ENCODE data around the gene SNX9.

The SNX9 gene

GRCh38 chr6:157804448-157805327, 18.4 kb upstream of the SNX9 start:
- no peak for FAIRE-seq

GRCh38 chr6:157806131-157806855, 16.8 kb upstream of the SNX9 start:
- FAIRE-seq = no peak

- no peak for FAIRE-seq
Measured at GRCh38 chr6:157806856-157807215, 16.2 kb upstream of the SNX9 start.

GRCh38 chr6:157808405-157808950, 14.6 kb upstream of the SNX9 start:
- FAIRE-seq = no peak

DNA sequence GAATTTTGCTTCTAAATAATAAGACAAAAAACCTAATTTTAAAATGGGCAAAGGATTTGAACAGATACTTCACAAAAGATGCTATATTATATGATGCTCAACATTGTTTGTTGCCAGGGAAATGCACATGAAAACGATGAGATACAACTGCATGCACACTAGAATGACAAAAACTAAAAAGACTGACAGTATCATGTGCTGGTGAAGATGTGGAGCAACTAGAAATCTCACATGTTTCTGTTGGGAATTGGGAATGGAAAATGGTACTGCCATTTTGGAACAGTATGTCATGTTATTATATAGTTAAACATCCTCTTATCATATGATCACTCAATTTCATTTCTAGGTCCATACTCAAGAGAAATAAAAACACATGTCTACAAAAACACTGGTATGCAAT, 13.4 kb upstream of the SNX9 start:
- no peak for FAIRE-seq

DNA sequence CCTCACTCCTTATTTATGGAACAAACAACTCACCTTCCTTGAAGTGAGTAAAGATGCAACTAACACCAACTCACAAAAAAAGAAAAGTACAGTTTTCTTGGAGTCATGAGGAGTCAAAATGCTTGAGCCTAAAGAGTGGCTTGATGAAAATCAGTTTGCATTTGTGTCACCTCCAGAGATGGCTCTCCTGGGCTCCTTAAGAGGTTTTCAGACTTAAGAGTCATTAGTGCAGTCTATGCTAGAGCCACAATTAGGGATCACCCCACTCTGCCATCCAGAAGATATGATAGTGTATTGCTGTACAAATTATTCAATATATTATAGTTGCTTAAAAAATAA, 11.9 kb upstream of the SNX9 start:
- FAIRE-seq = no peak

DNA sequence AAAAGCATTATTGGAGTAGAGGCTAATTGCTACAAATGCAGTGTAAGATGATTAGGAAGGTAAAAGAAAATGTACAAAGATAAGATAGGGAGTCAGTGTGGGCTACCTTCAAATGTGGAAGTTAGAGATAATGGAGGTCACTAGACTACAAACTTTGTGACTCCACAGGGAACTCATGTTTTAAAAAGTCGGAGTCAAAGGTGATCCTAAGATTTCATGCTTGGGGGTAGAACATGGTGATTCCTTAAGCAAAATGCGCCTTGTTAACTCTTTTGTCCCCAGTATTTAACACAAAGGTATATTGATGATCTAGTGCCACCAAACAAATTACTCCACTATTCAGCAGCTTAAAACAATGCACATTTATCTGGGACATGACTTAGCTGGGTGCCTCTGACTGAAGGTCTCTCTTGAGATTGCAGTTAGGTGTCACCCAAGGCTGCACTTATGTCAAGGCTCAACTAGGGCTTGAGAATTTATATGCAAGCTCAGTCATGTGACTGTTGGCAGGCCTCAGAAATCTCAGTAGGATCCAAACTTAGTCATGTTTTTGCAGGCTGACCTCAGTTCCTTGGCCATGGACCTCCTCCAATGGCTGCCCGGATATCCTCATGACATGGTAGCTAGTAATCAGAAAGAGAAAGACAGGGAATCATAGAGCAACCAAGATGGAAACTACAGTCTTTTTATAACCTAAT, 11.4 kb upstream of the SNX9 start:
- no peak for FAIRE-seq

- FAIRE-seq = no peak
Measured at GRCh38 chr6:157812425-157813171, 10.4 kb upstream of the SNX9 start.

DNA sequence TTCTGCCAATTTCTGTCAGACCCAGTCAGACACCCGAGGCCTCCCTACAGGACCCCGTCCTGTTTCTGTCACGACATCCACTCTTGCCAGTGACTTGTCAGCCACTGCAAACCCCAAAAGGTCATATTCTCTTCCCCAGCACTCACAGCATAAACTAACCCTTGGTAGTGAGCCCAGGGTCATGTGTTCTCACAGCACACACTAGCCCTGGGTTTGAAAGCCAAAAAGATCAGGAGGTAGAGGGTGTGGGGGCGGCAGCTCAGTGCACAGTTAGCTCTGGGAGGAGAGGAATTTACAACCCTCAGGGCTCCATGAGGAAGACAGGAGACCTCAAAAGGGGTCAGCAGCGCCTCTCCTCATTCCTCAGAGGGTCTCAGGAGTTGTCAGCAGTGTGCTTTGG, 9.9 kb upstream of the SNX9 start:
- no peak for FAIRE-seq

GRCh38 chr6:157813750-157814455, 9.1 kb upstream of the SNX9 start:
- FAIRE-seq = no peak

GRCh38 chr6:157814883-157815282, 8.2 kb upstream of the SNX9 start:
- no peak for FAIRE-seq

GRCh38 chr6:157821342-157822033, 1.6 kb upstream of the SNX9 start:
- FAIRE-seq = no peak

- no peak for FAIRE-seq
Measured at GRCh38 chr6:157822245-157823000, 623 bp upstream of the SNX9 start.

DNA sequence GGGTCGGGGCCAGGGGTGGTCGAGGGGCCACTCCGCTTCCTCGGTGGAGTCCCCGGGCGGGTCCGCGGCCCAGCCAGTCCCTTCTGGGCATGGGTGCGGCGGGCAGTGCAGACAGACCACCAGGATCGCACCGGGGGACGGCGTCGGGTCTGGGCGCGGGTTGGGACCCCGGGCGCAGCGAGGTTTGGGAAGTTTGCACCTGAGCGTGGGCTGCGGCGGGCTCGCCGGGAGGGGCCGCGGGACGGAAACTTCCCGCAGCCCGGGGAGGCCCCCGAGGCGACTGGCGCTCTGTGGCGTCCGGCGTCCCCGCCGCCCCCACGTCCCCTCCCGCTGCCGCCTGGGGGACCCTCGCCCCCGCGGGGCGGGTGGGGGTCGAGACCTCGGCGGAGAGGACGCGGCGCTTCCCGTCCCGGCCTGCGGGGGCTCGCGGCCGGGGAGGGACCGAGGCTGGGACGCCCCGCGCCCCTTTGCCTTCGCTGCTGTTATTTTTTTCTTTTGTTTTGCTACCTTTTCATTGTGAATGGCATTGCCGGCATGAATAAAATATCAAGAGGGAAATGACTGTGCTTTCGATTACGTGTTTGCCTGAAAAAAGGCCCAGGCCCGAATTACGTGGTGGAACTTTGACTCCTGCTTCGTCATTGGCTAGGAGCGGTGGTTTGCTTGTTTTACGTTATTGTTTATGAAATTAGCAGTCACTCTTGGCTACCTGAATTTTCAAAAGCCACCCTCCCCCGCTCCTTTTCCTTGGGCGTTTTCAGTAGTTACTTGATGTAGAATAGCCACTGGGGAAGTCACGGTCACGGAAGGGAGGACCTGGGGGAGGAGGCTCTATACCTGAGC, 703 bp downstream of the SNX9 start:
- peak; percentile 79 for FAIRE-seq

GRCh38 chr6:157825243-157825904, 2.3 kb downstream of the SNX9 start:
- FAIRE-seq = no peak

DNA sequence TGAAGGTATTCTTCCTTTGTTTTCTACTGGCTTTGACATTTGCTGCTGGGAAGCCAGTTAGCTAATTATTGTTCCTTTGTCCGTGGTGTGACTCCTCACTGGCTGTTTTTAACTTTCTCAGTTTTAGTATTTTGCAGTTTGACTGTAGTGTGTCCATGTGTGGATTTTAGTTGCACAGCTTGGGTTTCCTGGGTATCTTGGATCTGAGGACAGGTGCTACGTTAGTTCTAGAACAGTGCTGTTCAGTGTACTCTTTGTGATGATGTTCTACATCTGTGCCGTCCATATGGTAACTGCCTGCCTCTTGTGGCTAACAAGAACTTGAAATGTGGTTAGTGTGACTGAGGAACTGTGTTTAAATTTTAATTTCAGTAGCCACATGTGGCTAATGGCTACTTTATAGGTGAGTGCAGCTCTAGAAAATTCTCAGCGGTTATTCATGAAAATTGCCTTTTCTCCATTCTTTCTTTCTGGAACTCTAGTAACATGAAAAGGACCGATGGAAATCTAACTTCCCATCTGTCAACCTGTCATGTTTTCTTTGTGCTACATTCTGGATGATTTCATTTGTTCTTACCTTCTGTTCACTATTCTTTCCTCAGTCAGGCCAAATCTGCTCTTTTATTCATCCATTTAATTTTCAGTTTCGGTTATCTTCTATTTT, 7.4 kb downstream of the SNX9 start:
- FAIRE-seq = no peak

DNA sequence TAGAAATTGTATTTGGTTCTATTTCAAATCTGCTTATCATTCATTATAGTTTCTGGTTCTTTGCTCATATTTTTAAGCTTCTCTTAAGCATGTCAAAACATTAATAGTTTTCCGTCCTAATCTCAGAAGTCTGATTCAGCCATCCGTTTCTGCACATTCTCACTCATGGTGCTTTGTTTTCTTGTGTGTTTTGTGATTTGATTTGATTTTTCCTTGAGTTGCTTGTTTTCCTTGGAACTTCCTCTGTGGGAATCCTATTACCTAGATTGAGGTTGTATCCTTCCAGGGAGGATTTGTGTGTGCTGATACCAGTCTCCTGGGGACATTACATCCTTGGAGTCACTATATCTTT, 7.9 kb downstream of the SNX9 start:
- no peak for FAIRE-seq

DNA sequence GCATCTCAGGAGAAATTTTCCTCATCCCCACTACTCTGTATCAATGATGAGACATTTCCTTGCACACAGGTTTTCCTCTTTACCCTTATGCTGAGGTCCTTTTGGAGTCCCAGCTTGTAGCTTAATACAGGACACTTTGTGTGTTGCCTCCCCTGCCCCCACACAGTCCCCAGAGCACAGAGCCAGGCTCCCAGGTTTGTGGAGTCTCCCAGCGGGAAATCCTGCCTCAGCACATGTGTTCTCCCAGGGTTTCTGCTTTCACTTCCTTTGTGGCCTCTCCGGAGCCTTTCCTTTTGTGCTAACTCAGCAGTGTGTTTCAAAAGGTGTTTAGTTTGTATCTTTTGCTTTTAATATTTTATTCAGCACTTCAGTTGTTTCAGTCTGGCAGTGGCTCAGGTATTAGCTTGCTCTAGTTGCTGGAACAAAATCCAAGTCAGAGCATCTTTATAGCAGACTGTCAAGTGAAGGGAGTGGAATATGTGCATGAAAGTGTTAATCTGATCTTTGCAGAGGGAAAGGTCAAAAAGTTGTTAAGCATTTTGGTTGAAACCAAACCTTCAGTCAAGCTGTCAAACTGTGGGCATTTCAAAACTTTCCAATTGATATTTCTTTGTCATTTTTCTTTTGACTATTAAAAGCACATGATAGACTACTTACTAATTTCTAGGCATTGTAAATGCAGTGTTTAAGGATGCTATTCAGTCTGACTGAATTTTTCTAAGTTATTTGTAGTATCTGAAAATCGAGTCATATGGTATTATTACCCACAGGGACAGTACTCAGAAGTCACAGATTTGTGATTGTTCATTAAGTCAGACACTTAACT, 8.6 kb downstream of the SNX9 start:
- no peak for FAIRE-seq

Measured in G401.6 (cell line).